ENCODE data around the gene SLC38A1.

Gene SLC38A1

GRCh38 chr12:46134852-46135251 lies 134.0 kb downstream of the SLC38A1 start:
- no peak for ATAC-seq
- no peak overlapping the region for H3K4me3 Mint-ChIP-seq
- no peaks in the 10 kb centered on the region for H3K9me3 Mint-ChIP-seq
- no peaks in the 10 kb centered on the region for H3K4me1 Mint-ChIP-seq
- no peak for DNase-seq
- H3K27ac Mint-ChIP-seq: no peak overlapping the region
- no peaks in the 10 kb centered on the region for H3K27me3 Mint-ChIP-seq

GRCh38 chr12:46134205-46134811 lies 134.5 kb downstream of the SLC38A1 start:
- Mint-ChIP-seq H3K27me3 (no peaks in the 10 kb centered on the region), H3K9me3 (no peaks in the 10 kb centered on the region)

GRCh38 chr12:46133751-46134150 lies 135.1 kb downstream of the SLC38A1 start:
- Mint-ChIP-seq H3K4me1 (no peaks in the 10 kb centered on the region), H3K4me3 (no peak overlapping the region), H3K27me3 (no peaks in the 10 kb centered on the region), H3K9me3 (no peaks in the 10 kb centered on the region), H3K27ac (no peak overlapping the region)
- DNase-seq: no peak
- no peak for ATAC-seq

More at GRCh38 chr12:46134205-46134811, 134.5 kb downstream of the SLC38A1 start:
- Mint-ChIP-seq H3K4me1 (no peaks in the 10 kb centered on the region), H3K4me3 (no peak overlapping the region), H3K27ac (no peak overlapping the region)
- no peak for ATAC-seq
- no peak for DNase-seq
